ENCODE results near the gene TENT4A.

DNA sequence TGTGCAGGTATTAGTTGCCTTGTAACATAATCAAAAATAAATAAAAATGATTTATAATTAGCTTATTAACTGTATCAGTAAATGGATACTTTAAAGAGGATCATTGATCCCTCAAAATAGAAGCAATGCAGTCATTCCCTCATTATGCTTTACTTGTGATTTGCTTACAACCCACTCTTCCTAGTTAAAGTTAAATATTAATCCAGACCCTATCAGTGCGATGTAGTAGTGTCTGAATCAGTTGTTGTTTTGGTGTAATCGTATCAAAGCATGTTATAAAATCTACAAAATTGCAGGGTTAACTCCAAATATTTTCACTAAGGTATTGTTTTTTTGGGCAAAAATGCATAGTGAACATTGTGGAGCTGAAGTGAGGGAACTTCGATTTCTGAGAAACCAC, 17.6 kb downstream of the TENT4A start:
- TF ChIP-seq CTCF (IDR thresholded peaks at IDR 0.05) = no peak
- no peak for TF ChIP-seq POLR2A (IDR thresholded peaks at IDR 0.05)
